H1 (cell line): Measurements from ENCODE around the gene CFAP206. TPM values are rescaled to one million over a fixed set of nuclear protein-coding genes. Genes with fewer than 3 reads are reported as not detected.

Experiments used
- CTCF ChIA-PET: fragments of 300-600 bp; sonication (Branson Sonifier 250); formaldehyde crosslinking; loops from one replicate; lab custom pipeline; 2021; ENCODE audit not compliant: partially characterized antibody; lab: Charles Lee
- POLR2A ChIA-PET: fragments of 300-600 bp; sonication (Branson Sonifier 250); formaldehyde crosslinking; loops from one replicate; lab custom pipeline; 2021; ENCODE audit warnings: inconsistent platforms; ENCODE audit not compliant: partially characterized antibody; lab: Charles Lee
- DNase-seq, 2 experiments: peaks; one replicate each; pipeline versions ENCODE4 v3.0.0 to v3.0.0-alpha.2; 2010 to 2022; ENCODE audit warnings: low spot score in 2 of 2, low read depth in 1 of 2, mixed read lengths in 1 of 2
- FAIRE-seq: peaks from 2 replicates; lab custom pipeline; 2011; peaks lifted over from hg19 to GRCh38; lab: Jason Lieb, UNC
- H2AFZ ChIP-seq: 2 replicates; pipeline ENCODE4 v1.8.1; 2012; ENCODE audit warnings: low read length, inconsistent platforms
- H2AK5ac ChIP-seq: 2 replicates; pipeline ENCODE4 v1.6.1; 2013; ENCODE audit warnings: low read depth, low read length
- H2BK120ac ChIP-seq: replicated peaks from 2 replicates; pipeline ENCODE3; 2013; ENCODE audit warnings: low read depth, low read length, inconsistent platforms
- H2BK12ac ChIP-seq: 2 replicates; pipeline ENCODE4 v1.6.1; 2013; ENCODE audit warnings: low read depth, low read length
- H2BK15ac ChIP-seq: 2 replicates; pipeline ENCODE4 v1.6.1; 2013; ENCODE audit warnings: low read length
- H2BK20ac ChIP-seq: 2 replicates; pipeline ENCODE4 v1.6.1; 2013; ENCODE audit warnings: low read length
- H2BK5ac ChIP-seq: 2 replicates; pipeline ENCODE4 v1.6.1; 2013; ENCODE audit warnings: low read depth, low read length
- H3K14ac ChIP-seq: 2 replicates; pipeline ENCODE4 v1.6.1; 2013; ENCODE audit warnings: inconsistent platforms; ENCODE audit not compliant: insufficient read length
- H3K18ac ChIP-seq: 2 replicates; pipeline ENCODE4 v1.6.1; 2013; ENCODE audit warnings: low read length; ENCODE audit errors: extremely low read depth
- H3K23ac ChIP-seq: 2 replicates; pipeline ENCODE4 v1.6.1; 2013; ENCODE audit warnings: inconsistent platforms; ENCODE audit not compliant: insufficient read length
- H3K23me2 ChIP-seq: 2 replicates; pipeline ENCODE4 v1.6.1; 2013; ENCODE audit warnings: low read depth, low read length
- H3K27ac ChIP-seq: 2 replicates; pipeline ENCODE4 v1.6.1; 2011; ENCODE audit warnings: low read depth, low read length, inconsistent platforms
- H3K27me3 ChIP-seq, 4 experiments: replicated peaks in 1 of 4; 1 replicate in 1 of 4; 2 replicates in 3 of 4; pipeline versions ENCODE4 v1.6.1 to v1.8.1; 2011 to 2013; ENCODE audit warnings: low read length in 3 of 4, mild to moderate bottlenecking in 3 of 4, inconsistent platforms in 2 of 4, mixed read lengths in 2 of 4, moderate library complexity in 1 of 4; ENCODE audit not compliant: control insufficient read depth in 3 of 4, insufficient read depth in 3 of 4; ENCODE audit errors: extremely low read depth in 1 of 4
- H3K36me3 ChIP-seq, 4 experiments: 2 replicates each; pipeline versions ENCODE4 v1.6.1 to v1.8.1; 2011 to 2013; ENCODE audit warnings: mild to moderate bottlenecking in 4 of 4, low read length in 3 of 4, moderate library complexity in 2 of 4, control low read depth in 1 of 4, inconsistent platforms in 1 of 4; ENCODE audit not compliant: insufficient read depth in 4 of 4, control insufficient read depth in 2 of 4
- H3K4ac ChIP-seq: replicated peaks from 2 replicates; pipeline ENCODE3; 2013; ENCODE audit warnings: low read length, low read depth, mixed read lengths, inconsistent platforms; ENCODE audit not compliant: insufficient read length
- H3K4me1 ChIP-seq, 4 experiments: replicated peaks in 1 of 4; 1 replicate in 1 of 4; 2 replicates in 3 of 4; pipeline versions ENCODE4 v1.6.1 to v1.8.1; 2011 to 2013; ENCODE audit warnings: low read length in 3 of 4, inconsistent platforms in 2 of 4, mixed read lengths in 1 of 4; ENCODE audit not compliant: insufficient read depth in 4 of 4, control insufficient read depth in 3 of 4
- H3K4me2 ChIP-seq, 2 experiments: 2 replicates each; pipeline versions ENCODE4 v1.6.1 to v1.8.1; 2011 to 2013; ENCODE audit warnings: low read depth in 2 of 2, low read length in 2 of 2, control low read depth in 1 of 2, inconsistent platforms in 1 of 2, mild to moderate bottlenecking in 1 of 2; ENCODE audit not compliant: insufficient read depth in 1 of 2
- H3K4me3 ChIP-seq, 4 experiments: fragments of 200-600, 300-600 bp in 1 of 4; sonication (generic), shearing (Covaris generic), sonication (Bioruptor Twin) in 1 of 4; 2 replicates each; pipeline versions ENCODE4 v1.5.1 to v1.8.1; 2011 to 2016; ENCODE audit warnings: low read length in 4 of 4, low read depth in 3 of 4, control low read depth in 2 of 4, inconsistent platforms in 2 of 4, mild to moderate bottlenecking in 2 of 4, mixed read lengths in 1 of 4, moderate library complexity in 1 of 4; ENCODE audit not compliant: insufficient read depth in 2 of 4; ENCODE audit errors: extremely low read depth in 1 of 4
- H3K56ac ChIP-seq: replicated peaks from 2 replicates; pipeline ENCODE3; 2013; ENCODE audit warnings: low read depth, mild to moderate bottlenecking, mixed read lengths, low read length, inconsistent platforms; ENCODE audit not compliant: insufficient read length
- H3K79me1 ChIP-seq: 2 replicates; pipeline ENCODE4 v1.6.1; 2013; ENCODE audit warnings: low read depth, low read length, control low read depth
- H3K79me2 ChIP-seq, 2 experiments: 2 replicates each; pipeline versions ENCODE4 v1.6.1 to v1.8.1; 2012 to 2013; ENCODE audit warnings: low read length in 2 of 2, mild to moderate bottlenecking in 2 of 2, inconsistent platforms in 1 of 2; ENCODE audit not compliant: insufficient read depth in 2 of 2, control insufficient read depth in 1 of 2
- H3K9ac ChIP-seq, 4 experiments: replicated peaks in 1 of 4; 1 replicate in 1 of 4; 2 replicates in 3 of 4; pipeline versions ENCODE4 v1.6.1 to v1.8.1; 2011 to 2013; ENCODE audit warnings: low read depth in 3 of 4, low read length in 3 of 4, control low read depth in 2 of 4, mild to moderate bottlenecking in 2 of 4, moderate library complexity in 2 of 4, inconsistent platforms in 1 of 4; ENCODE audit errors: extremely low read depth in 1 of 4
- H3K9me3 ChIP-seq, 2 experiments: 2 replicates each; pipeline versions ENCODE4 v1.6.1 to v1.8.1; 2012 to 2013; ENCODE audit warnings: mild to moderate bottlenecking in 2 of 2, moderate library complexity in 2 of 2, control low read depth in 1 of 2, inconsistent platforms in 1 of 2, low read depth in 1 of 2, low read length in 1 of 2, mixed read lengths in 1 of 2; ENCODE audit not compliant: insufficient read depth in 2 of 2
- H4K20me1 ChIP-seq, 2 experiments: replicated peaks in 1 of 2; 2 replicates each; pipeline versions ENCODE3 to v1.8.1; 2011 to 2013; ENCODE audit warnings: inconsistent platforms in 2 of 2, low read length in 2 of 2, mild to moderate bottlenecking in 1 of 2; ENCODE audit not compliant: insufficient read depth in 2 of 2, control insufficient read depth in 1 of 2
- H4K5ac ChIP-seq: 2 replicates; pipeline ENCODE4 v1.6.1; 2013; ENCODE audit warnings: low read length, low read depth, mixed read lengths, inconsistent platforms; ENCODE audit not compliant: insufficient read length
- H4K8ac ChIP-seq: 2 replicates; pipeline ENCODE4 v1.8.0; 2013; ENCODE audit warnings: mild to moderate bottlenecking, moderate library complexity, low read length, inconsistent platforms; ENCODE audit not compliant: insufficient read depth; ENCODE audit errors: extremely low read depth
- H4K91ac ChIP-seq: replicated peaks from 2 replicates; pipeline ENCODE3; 2013; ENCODE audit warnings: low read length, mixed read lengths, inconsistent platforms; ENCODE audit not compliant: insufficient read length
- CREB1 ChIP-seq: IDR thresholded peaks from 2 replicates; pipeline ENCODE4 v1.6.1; 2012; ENCODE audit warnings: inconsistent platforms
- FOSL1 ChIP-seq: IDR thresholded peaks from 2 replicates; pipeline ENCODE4 v1.6.1; 2011; ENCODE audit warnings: mild to moderate bottlenecking, low read depth, low read length, moderate library complexity; ENCODE audit not compliant: insufficient read depth
- GTF2F1 ChIP-seq: IDR thresholded peaks from 2 replicates; pipeline ENCODE4 v1.6.1; 2012; ENCODE audit warnings: low read depth, low read length, improper control_type of control experiment, borderline replicate concordance
- HDAC6 ChIP-seq: IDR thresholded peaks from one replicate; pipeline ENCODE4 v1.7.1; 2012; ENCODE audit warnings: low read depth, mild to moderate bottlenecking, inconsistent platforms, low read length, moderate library complexity
- JUN ChIP-seq: IDR thresholded peaks from 2 replicates; pipeline ENCODE4 v1.6.1; 2011; ENCODE audit warnings: low read depth, mild to moderate bottlenecking, improper control_type of control experiment, low read length
- KDM1A ChIP-seq: fragments of 200-600, 300-600 bp; sonication (generic); IDR thresholded peaks from 2 replicates; pipeline ENCODE4 v1.7.1; 2016; ENCODE audit warnings: mild to moderate bottlenecking, low read length, borderline replicate concordance
- KDM4A ChIP-seq: IDR thresholded peaks from one replicate; pipeline ENCODE4 v1.7.1; 2012; ENCODE audit warnings: low read depth, mild to moderate bottlenecking, moderate library complexity, low read length, inconsistent platforms; ENCODE audit not compliant: severe bottlenecking
- POU5F1 ChIP-seq: IDR thresholded peaks from 2 replicates; pipeline ENCODE4 v1.6.1; 2011; ENCODE audit warnings: low read depth, mild to moderate bottlenecking, low read length, moderate library complexity
- SP4 ChIP-seq: IDR thresholded peaks from 2 replicates; pipeline ENCODE4 v1.6.1; 2012; ENCODE audit warnings: low read length, inconsistent platforms
- SRF ChIP-seq: IDR thresholded peaks from 2 replicates; pipeline ENCODE4 v1.6.1; 2011; ENCODE audit warnings: mild to moderate bottlenecking, low read depth, low read length, moderate library complexity
- WGBS, 2 experiments: shearing (Covaris generic) in 1 of 2; methylation state at CpG; one replicate each; pipeline versions ENCODE4 v1.1.6 to v1.1.7; 2013 to 2015; ENCODE audit warnings: low lambda C conversion rate in 2 of 2, mixed read lengths in 2 of 2, inconsistent platforms in 1 of 2, low coverage in 1 of 2, missing lambda C conversion rate in 1 of 2; ENCODE audit not compliant: insufficient replicate concordance in 2 of 2, insufficient coverage in 1 of 2, insufficient read length in 1 of 2; ENCODE audit errors: extremely low coverage in 1 of 2, missing lambda C conversion rate in 1 of 2; 5-methylcytosine and 5-hydroxymethylcytosine counted together
- polyA plus RNA-seq, 7 experiments: library from polyadenylated mRNA; depleted of rRNA in 3 of 7; stranded (reverse) in 5 of 7; unstranded in 2 of 7; fragments of >200 nt in 5 of 7; fragments of 200-250 nt in 2 of 7; gene quantifications; 1 replicate in 5 of 7; 2 replicates in 1 of 7; 4 replicates in 1 of 7; pipeline versions ENCODE4 v1.2.1 to v1.2.3, GENCODE V29; 2011 to 2013; ENCODE audit warnings: missing spikeins in 2 of 7, mixed read lengths in 2 of 7
- total RNA-seq: library from RNA; stranded (reverse); fragmentation: NEBNext Ultra II Directional; extraction: Animal tissue kit (Norgen Biotek cat#: 25700); gene quantifications from 2 replicates; pipeline ENCODE4 v1.2.1, GENCODE V29; 2021
- TF ChIP-seq, protein P1 (sequence below): IDR thresholded peaks from 2 replicates; pipeline ENCODE4 v1.6.1; 2012; ENCODE audit warnings: inconsistent platforms

CFAP206 gene
- total and polyA plus RNA-seq, 2 of the 8 experiments (the other 6 are each of a cell fraction or from before 2014, with no cell fraction given): not detected

DNA sequence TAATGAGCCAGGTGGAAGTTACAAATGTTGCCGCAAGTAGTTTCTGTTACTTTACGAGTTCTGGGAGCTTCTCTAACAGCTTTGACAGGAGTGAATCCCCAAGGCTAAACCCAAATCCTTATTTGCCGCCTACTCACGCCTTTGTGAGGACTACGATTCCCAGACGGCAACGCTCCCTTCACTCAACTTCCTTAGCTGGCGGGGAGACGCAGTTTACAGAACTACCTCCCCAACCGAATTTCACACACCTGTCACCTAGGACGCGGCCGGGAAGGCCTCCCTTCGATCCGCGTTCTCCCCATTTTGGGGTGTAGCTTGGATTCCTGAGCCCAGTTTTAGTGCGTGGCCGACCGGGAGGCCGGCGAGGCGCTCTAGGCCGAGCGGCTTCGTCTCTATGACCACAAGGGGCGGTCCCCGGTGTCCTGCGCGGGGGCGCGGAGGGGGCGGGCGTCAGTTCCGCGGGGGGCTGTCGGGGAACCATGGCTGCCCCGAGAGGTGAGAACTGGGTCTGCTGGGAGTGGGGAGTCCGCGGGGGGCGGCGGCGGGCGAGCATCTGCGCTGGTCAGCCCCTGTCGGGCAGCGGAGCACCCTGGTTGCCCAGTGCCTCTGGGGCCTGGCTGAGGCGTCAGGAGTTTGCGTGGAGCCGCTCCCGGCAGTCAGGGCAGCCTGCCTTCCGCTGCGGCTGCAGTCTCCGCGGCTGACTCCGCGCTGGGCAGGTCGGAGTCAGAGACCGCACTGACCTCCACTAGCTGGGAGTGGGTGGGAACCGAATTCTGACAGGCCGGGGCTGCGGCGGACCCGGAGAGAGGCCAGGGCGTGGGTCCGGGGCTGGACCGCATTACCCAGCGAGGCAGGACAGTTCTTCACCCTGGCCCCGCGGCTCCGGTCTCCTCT is 65.0 kb downstream of the CFAP206 start, which contains the start of gene SLC35A1:
Gene SLC35A1, plus strand, starts transcription at position 450 of the 894 bp plus-strand sequence. Its CDS starts 30 bp downstream, at position 480.
- H3K9ac ChIP-seq: peak within 1 kb of the TSS; percentile 34 to 77 (median 68)
- peak within 1 kb of the TSS; percentile 75 for H2BK5ac ChIP-seq
- CTCF ChIA-PET: interaction anchor here (0.7 to 1.0 kb wide), 3 partner anchors 150 to 405 kb away, joined by 3 to 4 read pairs (median 3); partner anchors contain the start of gene SMIM8
- TF ChIP-seq GTF2F1 (no peak), CREB1 (peak; percentile 47; the same call in 1 of the 2 replicates), KDM4A (peak; percentile 97), SP4 (no peak), HDAC6 (no peak), JUN (no peak), POU5F1 (no peak), KDM1A (no peak; the same call in 1 of the 2 replicates), SRF (no peak), FOSL1 (no peak)
- TF ChIP-seq, protein P1, sequence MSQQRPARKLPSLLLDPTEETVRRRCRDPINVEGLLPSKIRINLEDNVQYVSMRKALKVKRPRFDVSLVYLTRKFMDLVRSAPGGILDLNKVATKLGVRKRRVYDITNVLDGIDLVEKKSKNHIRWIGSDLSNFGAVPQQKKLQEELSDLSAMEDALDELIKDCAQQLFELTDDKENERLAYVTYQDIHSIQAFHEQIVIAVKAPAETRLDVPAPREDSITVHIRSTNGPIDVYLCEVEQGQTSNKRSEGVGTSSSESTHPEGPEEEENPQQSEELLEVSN: no peak

More for the DNA sequence above, 65.0 kb downstream of the CFAP206 start, which contains the start of gene SLC35A1:
- Histone ChIP-seq H2BK120ac (no peak within 1 kb of the TSS), H3K4me3 (peak within 1 kb of the TSS; percentile 74 to 100 (median 98)), H3K9me3 (no peaks in the 10 kb centered on the region), H2BK20ac (no peak within 1 kb of the TSS; the same call in 1 of the 2 replicates), H3K79me1 (no peaks in the 10 kb centered on the region), H3K18ac (peak within 1 kb of the TSS; percentile 95; the same call in 1 of the 2 replicates), H3K4ac (peak within 1 kb of the TSS; percentile 96), H2BK15ac (no peak within 1 kb of the TSS), H3K56ac (peak within 1 kb of the TSS; percentile 91), H2AK5ac (no peak within 1 kb of the TSS), H3K14ac (no peak within 1 kb of the TSS), H2BK12ac (peak within 1 kb of the TSS; percentile 7; the same call in 1 of the 2 replicates), H4K5ac (peak within 1 kb of the TSS; percentile 99), H3K79me2 (no peaks in the 10 kb centered on the region), H3K4me2 (peak within 1 kb of the TSS; percentile 88 to 97), H4K91ac (peak within 1 kb of the TSS; percentile 93), H3K4me1 (0 out of 7 replicates have a peak, but pooled peaks cover 0 to 3% (median 0%) of the 10 kb centered on the region in 4 experiments), H3K27me3 (no peaks in the 10 kb centered on the region), H2AFZ (peak within 1 kb of the TSS; percentile 100), H3K23me2 (peaks cover 8% of the 10 kb centered on the region; the same call in 1 of the 2 replicates), H4K20me1 (peaks cover 0 to 2% of the 10 kb centered on the region in 2 experiments), H3K23ac (no peak within 1 kb of the TSS), H4K8ac (peak within 1 kb of the TSS; percentile 84), H3K27ac (peak within 1 kb of the TSS; percentile 70), H3K36me3 (no peaks in the 10 kb centered on the region)
- DNase-seq (peak; percentile 44 to 91), FAIRE-seq (peak; percentile 81)
- 4% methylated on average over 32 of the region's 70 CpGs; no CpG with 5 or more reads in 1 of the 2 experiments for WGBS, 2 experiments
- POLR2A ChIA-PET: interaction anchor here (0.8 to 2.8 kb wide), 2 partner anchors 143 to 151 kb away, joined by 3 to 8 read pairs; partner anchors contain the start of gene SMIM8
